ENCODE results near the gene VRTN. TPM values are rescaled to one million over a fixed set of nuclear protein-coding genes. Genes with fewer than 3 reads are reported as not detected.

The VRTN gene
- total and polyA plus RNA-seq, 9 of the 15 experiments (the other 6 are each of a cell fraction or from before 2014, with no cell fraction given) = 0.05 to 0.09 (median 0.06) TPM; not detected in 6

DNA sequence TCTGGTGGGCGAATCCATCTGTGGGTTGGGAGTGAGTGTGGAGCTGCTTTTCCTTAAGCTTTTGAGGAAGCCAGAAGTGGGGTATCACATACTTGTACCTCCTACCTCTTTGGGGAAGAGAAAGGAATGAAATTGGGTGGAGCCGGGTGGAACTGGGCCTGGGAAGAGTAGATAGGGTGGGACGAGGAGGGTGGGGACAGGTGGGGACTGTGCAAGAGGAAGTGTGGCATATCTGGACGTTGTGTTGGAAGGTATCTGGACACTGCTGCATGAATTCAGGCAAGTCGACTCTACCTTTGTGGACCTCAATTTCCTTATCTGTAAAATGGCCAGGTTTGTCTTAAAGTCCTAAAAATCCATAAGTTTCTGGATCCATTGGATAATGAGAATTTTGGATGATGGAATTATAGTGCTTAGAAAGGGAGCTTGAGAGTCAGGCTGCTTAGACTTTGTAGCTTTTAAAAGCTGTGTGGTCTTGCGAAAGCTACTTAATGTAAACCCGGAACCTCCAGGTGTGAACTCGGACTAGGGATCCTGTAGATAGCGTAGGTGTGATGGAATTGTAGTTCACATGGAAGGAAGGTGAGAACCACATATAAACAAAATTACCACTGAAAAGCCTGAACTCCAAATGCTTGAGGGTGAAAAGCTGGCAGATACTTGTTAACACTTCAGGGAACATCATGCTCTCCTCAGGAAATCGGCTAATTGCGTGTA lies 2.1 kb downstream of the VRTN start:
- Histone ChIP-seq H3K79me2 (ENCODE audit: control insufficient read depth, insufficient read depth, low read length) (no peaks in the 10 kb centered on the region), H3K36me3 (ENCODE audit: control insufficient read depth, insufficient read depth, low read length) (no peaks in the 10 kb centered on the region), H3K9ac (ENCODE audit: insufficient read depth in 1 of 2, low read depth in 2 of 2, low read length in 2 of 2) (no peak overlapping the region), H2AFZ (ENCODE audit: low read depth, low read length) (no peak overlapping the region), H3K4me2 (ENCODE audit: insufficient read depth, low read length) (peak overlapping the region; percentile 6; the same call in 1 of the 2 replicates), H3K27me3 (ENCODE audit: control insufficient read depth in 2 of 2, insufficient read depth in 2 of 2, low read length in 2 of 2) (no peaks in the 10 kb centered on the region; a peak in 1 of 5 replicates), H3K9me3 (replicated peaks; ENCODE audit: control insufficient read depth, insufficient read depth, low read depth, low read length) (no peaks in the 10 kb centered on the region), H3K9me1 (ENCODE audit: control insufficient read depth, insufficient read depth, low read length) (no peaks in the 10 kb centered on the region), H3K4me1 (replicated peaks in 1 of 2; ENCODE audit: control insufficient read depth in 2 of 2, insufficient read depth in 2 of 2, low read length in 2 of 2) (peaks cover 2 to 6% of the 10 kb centered on the region in 2 experiments; a peak in 4 of 5 replicates), H4K20me1 (replicated peaks; ENCODE audit: control insufficient read depth, insufficient read depth, low read length) (no peaks in the 10 kb centered on the region), H3K4me3 (no peak overlapping the region), H3K27ac (ENCODE audit: extremely low read depth, low read depth, low read length) (no peak overlapping the region; the same call in 2 of the 3 replicates)
- CTCF ChIA-PET (ENCODE audit: low intra/inter-chr PET ratio) = no interaction called here
- BruUV-seq (replicated peaks) = no TSS peak
- 0 out of 2 replicates have a peak, but pooled peaks have one; percentile 8 for TF ChIP-seq TCF3 (CRISPR knock-in tag; IDR thresholded peaks at IDR 0.05)
- no peak for TF ChIP-seq ZKSCAN3 (CRISPR knock-in tag; IDR thresholded peaks at IDR 0.05)
- TF ChIP-seq FOS (IDR thresholded peaks at IDR 0.05; ENCODE audit: extremely low read depth, insufficient read length) = no peak
- peak; percentile 64; the same call in 1 of the 2 replicates for TF ChIP-seq BCOR (IDR thresholded peaks at IDR 0.05)
- peak; percentile 32; the same call in 1 of the 2 replicates for TF ChIP-seq SPI1 (IDR thresholded peaks at IDR 0.05; ENCODE audit: borderline replicate concordance, low read depth, low read length)
- peak; percentile 55 for TF ChIP-seq RBM25 (IDR thresholded peaks at IDR 0.05; ENCODE audit: low read depth, low read length, severe bottlenecking)
- no peak for TF ChIP-seq U2AF1 (optimal IDR thresholded peaks at IDR 0.05; ENCODE audit: low read depth, low read length)
- FAIRE-seq (no peak), DNase-seq (ENCODE audit: extremely low read depth in 1 of 4, low spot score in 3 of 4) (peak; percentile 24 to 27 (median 25)), ATAC-seq (no peak)
- 23% methylated on average over 10 of the region's 11 CpGs for WGBS (ENCODE audit: insufficient coverage, low coverage, missing lambda C conversion rate)
- intact Hi-C loops (cut with micrococcal nuclease) (no loop called here), in situ Hi-C loops (cut with MboI) (no loop called here)
- POLR2A ChIA-PET = interaction anchor here (0.5 to 1.0 kb wide), 3 partner anchors 11 to 854 kb away, joined by 3 to 4 read pairs (median 3); no protein-coding TSS in a partner anchor
